ENCODE measurements around the gene SCGB1D1.
"Not testable (repeated sequence)": the region's sequence is repeated elsewhere in the genome, so short reads cannot be mapped to it uniquely, and the experiment has no call there.

GRCh38 chr11:62195010-62195409 is 5.0 kb downstream of the SCGB1D1 start:
- not testable (repeated sequence) for TF ChIP-seq RFX5 (IDR thresholded peaks at IDR 0.05; ENCODE audit: low read depth, low read length); BHLHE40 (IDR thresholded peaks at IDR 0.05; ENCODE audit: borderline replicate concordance in 1 of 2, low read depth in 2 of 2, low read length in 1 of 2); JUND (IDR thresholded peaks at IDR 0.05; ENCODE audit: low read depth, low read length); YY1 (IDR thresholded peaks at IDR 0.05; ENCODE audit: low read depth, low read length); RAD21 (IDR thresholded peaks at IDR 0.05; ENCODE audit: insufficient read depth, low read depth, low read length); NFYB (IDR thresholded peaks at IDR 0.05; ENCODE audit: insufficient read depth, low read depth, low read length); NRF1 (conservative IDR thresholded peaks at IDR 0.05; ENCODE audit: low read depth, low read length); PAX8 (IDR thresholded peaks at IDR 0.05); CEBPB (IDR thresholded peaks at IDR 0.05; ENCODE audit: borderline replicate concordance in 1 of 2, low read depth in 2 of 2, low read length in 2 of 2); MXI1 (IDR thresholded peaks at IDR 0.05; ENCODE audit: low read depth, low read length); PML (IDR thresholded peaks at IDR 0.05; ENCODE audit: low read length); CTCF (IDR thresholded peaks at IDR 0.05 in 2 of 3, conservative IDR thresholded peaks at IDR 0.05 in 1 of 3; ENCODE audit: control insufficient read depth in 2 of 3, extremely low read depth in 1 of 3, insufficient read depth in 1 of 3, low read depth in 3 of 3, low read length in 3 of 3); SIX5 (IDR thresholded peaks at IDR 0.05; ENCODE audit: low read depth, low read length, severe bottlenecking)

Measured in GM12878 (cell line).